WTC11 (cell line): ENCODE results near the gene IL17RA. TPM values are rescaled to one million over a fixed set of nuclear protein-coding genes. Genes with fewer than 3 reads are reported as not detected.

ENCODE experiments used
- AFF4 ChIP-seq: sonication (generic); formaldehyde crosslinking; IDR thresholded peaks from 2 replicates; pipeline ENCODE4 v1.8.1; 2023; ENCODE audit warnings: mild to moderate bottlenecking, missing genetic modification reagents, borderline replicate concordance
- ATF6 ChIP-seq: sonication (generic); formaldehyde crosslinking; IDR thresholded peaks from 2 replicates; pipeline ENCODE4 v1.8.1; 2023; ENCODE audit warnings: mild to moderate bottlenecking, missing genetic modification reagents
- CDX4 ChIP-seq: fragments of 250-450 bp; sonication (Bioruptor Pico); IDR thresholded peaks from 2 replicates; pipeline ENCODE4 v1.9.0; 2021; ENCODE audit warnings: moderate library complexity, mild to moderate bottlenecking, inconsistent platforms, borderline replicate concordance
- CREB1 ChIP-seq: sonication (generic); formaldehyde crosslinking; IDR thresholded peaks from 2 replicates; pipeline ENCODE4 v1.8.0; 2023; ENCODE audit warnings: mild to moderate bottlenecking, missing genetic modification reagents
- ERG ChIP-seq: fragments of 250-450 bp; sonication (Bioruptor Pico); IDR thresholded peaks from 2 replicates; pipeline ENCODE4 v1.8.0; 2021; ENCODE audit warnings: mild to moderate bottlenecking
- GRHL2 ChIP-seq: fragments of 250-450 bp; sonication (Bioruptor Pico); IDR thresholded peaks from 2 replicates; pipeline ENCODE4 v1.8.0; 2022; ENCODE audit warnings: mild to moderate bottlenecking, moderate library complexity; ENCODE audit not compliant: insufficient replicate concordance, severe bottlenecking
- MXD4 ChIP-seq: fragments of 250-450 bp; sonication (Bioruptor Pico); IDR thresholded peaks from 2 replicates; pipeline ENCODE4 v1.8.0; 2021; ENCODE audit warnings: mild to moderate bottlenecking, moderate library complexity, borderline replicate concordance
- NFATC4 ChIP-seq: fragments of 250-450 bp; sonication (Bioruptor Pico); IDR thresholded peaks from 2 replicates; pipeline ENCODE4 v1.9.0; 2021; ENCODE audit warnings: mild to moderate bottlenecking
- TCF7 ChIP-seq: sonication (generic); formaldehyde crosslinking; IDR thresholded peaks from 2 replicates; pipeline ENCODE4 v1.8.0; 2022; ENCODE audit warnings: mild to moderate bottlenecking, low read depth, missing genetic modification reagents, moderate library complexity
- TEAD1 ChIP-seq: sonication (generic); formaldehyde crosslinking; IDR thresholded peaks from 2 replicates; pipeline ENCODE4 v1.8.0; 2022; ENCODE audit warnings: mild to moderate bottlenecking, missing genetic modification reagents
- ZNF219 ChIP-seq: sonication (generic); formaldehyde crosslinking; IDR thresholded peaks from 2 replicates; pipeline ENCODE4 v1.8.0; 2023; ENCODE audit warnings: missing genetic modification reagents, mild to moderate bottlenecking, borderline replicate concordance
- ZNF396 ChIP-seq: fragments of 250-450 bp; sonication (Bioruptor Pico); IDR thresholded peaks from 2 replicates; pipeline ENCODE4 v1.8.0; 2021; ENCODE audit warnings: mild to moderate bottlenecking, moderate library complexity, borderline replicate concordance
- ZNF532 ChIP-seq: fragments of 250-450 bp; sonication (Bioruptor Pico); IDR thresholded peaks from 2 replicates; pipeline ENCODE4 v1.9.0; 2021; ENCODE audit warnings: mild to moderate bottlenecking, borderline replicate concordance
- total RNA-seq: library from RNA; stranded (reverse); gene quantifications from 3 replicates; pipeline ENCODE4 v1.2.3, GENCODE V29; 2021
- TF ChIP-seq, protein P1 (sequence below): sonication (generic); formaldehyde crosslinking; IDR thresholded peaks from 2 replicates; pipeline ENCODE4 v1.8.0; 2023; ENCODE audit warnings: missing genetic modification reagents, mild to moderate bottlenecking, borderline replicate concordance
- TF ChIP-seq, protein P2 (sequence below): sonication (generic); formaldehyde crosslinking; IDR thresholded peaks from 2 replicates; pipeline ENCODE4 v1.8.1; 2022; ENCODE audit warnings: low read depth, missing genetic modification reagents, borderline replicate concordance
- TF ChIP-seq, protein P3 (sequence below): fragments of 250-450 bp; sonication (Bioruptor Pico); conservative IDR thresholded peaks from 2 replicates; pipeline ENCODE4 v1.9.0; 2021; ENCODE audit warnings: mild to moderate bottlenecking

IL17RA gene
- total RNA-seq, 1 experiment from 2014 or later: 7.9 TPM

DNA sequence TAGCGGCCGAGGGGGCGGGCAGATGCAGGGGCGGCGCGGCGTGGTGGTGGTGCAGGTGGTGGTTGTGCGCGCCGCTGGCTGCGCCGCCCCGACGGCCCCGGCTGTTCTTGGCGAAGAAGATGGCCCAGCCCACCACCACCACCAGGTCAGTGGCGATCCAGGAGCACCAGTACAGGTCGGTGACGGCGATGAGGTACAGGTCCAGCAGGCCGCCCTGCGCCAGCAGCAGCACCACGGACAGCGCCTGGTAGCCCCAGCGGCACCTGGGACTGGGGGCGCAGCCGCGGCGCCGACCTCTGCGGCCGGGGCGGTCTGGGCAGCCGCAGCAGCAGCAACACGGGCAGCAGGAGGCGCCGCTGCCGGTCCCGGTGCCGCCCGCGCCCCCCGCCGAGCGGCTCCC is 35.5 kb downstream of the IL17RA start (continued):
- TF ChIP-seq ZNF532 (CRISPR knock-in tag) (no peak), ZNF396 (no peak), GRHL2 (CRISPR knock-in tag) (no peak), TEAD1 (peak; percentile 93; the same call in 1 of the 2 replicates), TCF7 (CRISPR knock-in tag) (peak; percentile 19; the same call in 1 of the 2 replicates), CDX4 (CRISPR knock-in tag) (no peak), ATF6 (peak; percentile 62; the same call in 1 of the 2 replicates), AFF4 (CRISPR knock-in tag) (no peak), CREB1 (CRISPR knock-in tag) (peak; percentile 63; the same call in 1 of the 2 replicates), MXD4 (CRISPR knock-in tag) (no peak), ERG (no peak), NFATC4 (CRISPR knock-in tag) (no peak), ZNF219 (CRISPR knock-in tag) (peak; percentile 97)
- TF ChIP-seq, protein P1, sequence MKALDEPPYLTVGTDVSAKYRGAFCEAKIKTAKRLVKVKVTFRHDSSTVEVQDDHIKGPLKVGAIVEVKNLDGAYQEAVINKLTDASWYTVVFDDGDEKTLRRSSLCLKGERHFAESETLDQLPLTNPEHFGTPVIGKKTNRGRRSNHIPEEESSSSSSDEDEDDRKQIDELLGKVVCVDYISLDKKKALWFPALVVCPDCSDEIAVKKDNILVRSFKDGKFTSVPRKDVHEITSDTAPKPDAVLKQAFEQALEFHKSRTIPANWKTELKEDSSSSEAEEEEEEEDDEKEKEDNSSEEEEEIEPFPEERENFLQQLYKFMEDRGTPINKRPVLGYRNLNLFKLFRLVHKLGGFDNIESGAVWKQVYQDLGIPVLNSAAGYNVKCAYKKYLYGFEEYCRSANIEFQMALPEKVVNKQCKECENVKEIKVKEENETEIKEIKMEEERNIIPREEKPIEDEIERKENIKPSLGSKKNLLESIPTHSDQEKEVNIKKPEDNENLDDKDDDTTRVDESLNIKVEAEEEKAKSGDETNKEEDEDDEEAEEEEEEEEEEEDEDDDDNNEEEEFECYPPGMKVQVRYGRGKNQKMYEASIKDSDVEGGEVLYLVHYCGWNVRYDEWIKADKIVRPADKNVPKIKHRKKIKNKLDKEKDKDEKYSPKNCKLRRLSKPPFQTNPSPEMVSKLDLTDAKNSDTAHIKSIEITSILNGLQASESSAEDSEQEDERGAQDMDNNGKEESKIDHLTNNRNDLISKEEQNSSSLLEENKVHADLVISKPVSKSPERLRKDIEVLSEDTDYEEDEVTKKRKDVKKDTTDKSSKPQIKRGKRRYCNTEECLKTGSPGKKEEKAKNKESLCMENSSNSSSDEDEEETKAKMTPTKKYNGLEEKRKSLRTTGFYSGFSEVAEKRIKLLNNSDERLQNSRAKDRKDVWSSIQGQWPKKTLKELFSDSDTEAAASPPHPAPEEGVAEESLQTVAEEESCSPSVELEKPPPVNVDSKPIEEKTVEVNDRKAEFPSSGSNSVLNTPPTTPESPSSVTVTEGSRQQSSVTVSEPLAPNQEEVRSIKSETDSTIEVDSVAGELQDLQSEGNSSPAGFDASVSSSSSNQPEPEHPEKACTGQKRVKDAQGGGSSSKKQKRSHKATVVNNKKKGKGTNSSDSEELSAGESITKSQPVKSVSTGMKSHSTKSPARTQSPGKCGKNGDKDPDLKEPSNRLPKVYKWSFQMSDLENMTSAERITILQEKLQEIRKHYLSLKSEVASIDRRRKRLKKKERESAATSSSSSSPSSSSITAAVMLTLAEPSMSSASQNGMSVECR (CRISPR knock-in tag): peak; percentile 99
- TF ChIP-seq, protein P2, sequence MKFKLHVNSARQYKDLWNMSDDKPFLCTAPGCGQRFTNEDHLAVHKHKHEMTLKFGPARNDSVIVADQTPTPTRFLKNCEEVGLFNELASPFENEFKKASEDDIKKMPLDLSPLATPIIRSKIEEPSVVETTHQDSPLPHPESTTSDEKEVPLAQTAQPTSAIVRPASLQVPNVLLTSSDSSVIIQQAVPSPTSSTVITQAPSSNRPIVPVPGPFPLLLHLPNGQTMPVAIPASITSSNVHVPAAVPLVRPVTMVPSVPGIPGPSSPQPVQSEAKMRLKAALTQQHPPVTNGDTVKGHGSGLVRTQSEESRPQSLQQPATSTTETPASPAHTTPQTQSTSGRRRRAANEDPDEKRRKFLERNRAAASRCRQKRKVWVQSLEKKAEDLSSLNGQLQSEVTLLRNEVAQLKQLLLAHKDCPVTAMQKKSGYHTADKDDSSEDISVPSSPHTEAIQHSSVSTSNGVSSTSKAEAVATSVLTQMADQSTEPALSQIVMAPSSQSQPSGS: no peak
- TF ChIP-seq, protein P3, sequence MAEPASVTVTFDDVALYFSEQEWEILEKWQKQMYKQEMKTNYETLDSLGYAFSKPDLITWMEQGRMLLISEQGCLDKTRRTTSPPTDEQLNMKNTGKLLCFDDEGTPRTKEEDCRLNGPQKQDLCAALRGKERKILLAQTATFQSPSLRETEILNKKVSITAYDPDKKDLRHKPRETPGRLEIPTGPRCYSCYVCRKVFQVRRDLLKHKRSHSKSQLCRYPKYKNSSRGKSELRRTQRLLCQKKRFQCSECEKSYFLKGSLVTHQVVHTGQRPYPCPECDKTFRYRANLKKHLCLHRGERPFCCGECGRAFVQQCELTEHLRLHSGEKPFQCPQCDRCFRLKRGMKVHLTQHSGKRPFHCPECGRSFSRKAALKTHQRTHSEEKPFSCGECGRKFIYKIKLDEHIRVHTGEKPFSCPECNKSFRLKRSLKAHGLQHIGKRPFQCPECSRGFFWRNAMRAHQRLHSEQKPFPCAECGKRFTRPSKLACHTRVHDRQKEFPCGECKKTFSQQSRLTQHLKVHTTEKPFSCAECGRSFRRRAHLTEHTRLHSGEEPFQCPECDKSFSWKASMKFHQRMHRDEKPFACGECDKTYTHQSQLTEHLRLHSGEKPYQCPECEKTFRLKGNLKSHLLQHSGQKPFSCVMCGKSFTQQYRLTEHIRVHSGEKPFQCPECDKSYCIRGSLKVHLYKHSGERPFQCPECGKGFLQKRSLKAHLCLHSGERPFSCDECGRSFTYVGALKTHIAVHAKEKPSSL (CRISPR knock-in tag): no peak
